CD8-positive, alpha-beta memory T cell (primary cell): ENCODE results near the gene TRIM28. TPM values are rescaled to one million over a fixed set of nuclear protein-coding genes. Genes with fewer than 3 reads are reported as not detected.
"Not testable (repeated sequence)": the region's sequence is repeated elsewhere in the genome, so short reads cannot be mapped to it uniquely, and the experiment has no call there.

ENCODE experiments used
- CTCF ChIA-PET: fragments of 350-600 bp; sonication (Branson Sonifier 250); formaldehyde crosslinking; loops from one replicate; lab custom pipeline; 2021; ENCODE audit warnings: antibody characterized with exemption; lab: Charles Lee
- POLR2A ChIA-PET: fragments of 350-600 bp; sonication (Branson Sonifier 250); formaldehyde crosslinking; loops from one replicate; lab custom pipeline; 2021; ENCODE audit warnings: antibody characterized with exemption; lab: Charles Lee
- DNase-seq, 5 donors: peaks; one replicate each; pipeline versions ENCODE4 v3.0.0 to v3.0.0-alpha.2; 2020 to 2022; ENCODE audit warnings: mixed read lengths in 1 of 5
- H3K27ac ChIP-seq: one replicate; pipeline ENCODE4 v1.7.0; 2013; ENCODE audit warnings: low read depth, mild to moderate bottlenecking, low read length, moderate library complexity
- H3K27me3 ChIP-seq: 2 replicates; pipeline ENCODE4 v1.7.0; 2013; ENCODE audit warnings: low read length, mild to moderate bottlenecking; ENCODE audit not compliant: insufficient read depth, poor library complexity, severe bottlenecking
- H3K36me3 ChIP-seq: 2 replicates; pipeline ENCODE4 v1.7.0; 2013; ENCODE audit warnings: mild to moderate bottlenecking, low read length, moderate library complexity; ENCODE audit not compliant: insufficient read depth
- H3K4me1 ChIP-seq: 2 replicates; pipeline ENCODE4 v1.7.0; 2013; ENCODE audit warnings: mild to moderate bottlenecking, low read length, moderate library complexity; ENCODE audit not compliant: insufficient read depth
- H3K4me3 ChIP-seq: 2 replicates; pipeline ENCODE4 v1.7.0; 2013; ENCODE audit warnings: mild to moderate bottlenecking, low read length
- H3K9me3 ChIP-seq: 2 replicates; pipeline ENCODE4 v1.7.0; 2013; ENCODE audit warnings: mild to moderate bottlenecking, low read length
- H3K27ac Mint-ChIP-seq, 8 donors: one replicate each; pipeline ENCODE4 v1.8.0; 2020 to 2021; ENCODE audit warnings: mixed read lengths in 8 of 8, mild to moderate bottlenecking in 6 of 8, inconsistent platforms in 3 of 8, moderate library complexity in 3 of 8
- H3K27me3 Mint-ChIP-seq, 2 donors: one replicate each; pipeline ENCODE4 v1.8.0; 2020 to 2021; ENCODE audit warnings: mixed read lengths in 2 of 2, mild to moderate bottlenecking in 1 of 2, moderate library complexity in 1 of 2
- H3K36me3 Mint-ChIP-seq, 3 donors: one replicate each; pipeline ENCODE4 v1.8.0; 2020 to 2021; ENCODE audit warnings: mixed read lengths in 3 of 3, inconsistent platforms in 1 of 3, mild to moderate bottlenecking in 1 of 3
- H3K4me1 Mint-ChIP-seq, 3 donors: one replicate each; pipeline ENCODE4 v1.8.0; 2020 to 2021; ENCODE audit warnings: mixed read lengths in 3 of 3, inconsistent platforms in 1 of 3, mild to moderate bottlenecking in 1 of 3
- H3K4me3 Mint-ChIP-seq, 7 donors: one replicate each; pipeline ENCODE4 v1.8.0; 2020 to 2021; ENCODE audit warnings: mixed read lengths in 7 of 7, mild to moderate bottlenecking in 6 of 7, moderate library complexity in 4 of 7, inconsistent platforms in 2 of 7
- H3K9me3 Mint-ChIP-seq, 5 donors: one replicate each; pipeline ENCODE4 v1.8.0; 2020 to 2022; ENCODE audit warnings: mixed read lengths in 5 of 5, mild to moderate bottlenecking in 3 of 5, moderate library complexity in 2 of 5, inconsistent platforms in 1 of 5
- polyA plus RNA-seq: library from polyadenylated mRNA; unstranded; fragments of 300-500 nt; fragmentation: Illumina TruSeq; gene quantifications from one replicate; pipeline ENCODE4 v1.2.3, GENCODE V29; 2021
- total RNA-seq, 2 experiments: library from RNA; stranded (reverse); gene quantifications; one replicate each; pipeline ENCODE4 v1.2.3, GENCODE V29; 2021

TRIM28 gene
- total and polyA plus RNA-seq, 3 experiments from 2014 or later, result 57.5 to 715 (median 705) TPM

DNA sequence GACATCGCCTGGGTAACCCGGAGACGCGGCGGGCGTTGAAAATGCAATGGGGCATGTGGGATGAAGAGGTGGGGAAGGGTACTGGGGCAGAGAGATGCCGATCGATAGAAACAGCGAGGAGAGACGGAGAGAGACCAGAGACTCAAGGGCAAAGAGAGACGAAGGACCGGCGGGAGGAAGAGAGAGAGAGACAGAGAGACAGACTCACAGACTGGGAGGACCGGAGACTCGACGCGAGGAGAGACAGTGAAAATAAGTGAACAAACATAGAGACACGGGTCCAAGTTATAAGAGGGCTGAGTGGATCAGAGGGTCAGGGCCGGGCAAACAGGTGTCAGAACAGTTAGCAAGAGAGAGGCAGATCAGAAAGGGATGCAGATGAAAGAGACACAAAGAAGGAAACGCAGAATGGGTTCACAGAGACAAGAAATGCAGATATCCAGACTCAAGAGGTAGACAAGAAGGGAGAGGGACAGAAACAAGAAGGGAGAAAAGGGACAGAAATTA lies 29.8 kb downstream of the TRIM28 start:
- CTCF ChIA-PET, result no interaction called here

DNA sequence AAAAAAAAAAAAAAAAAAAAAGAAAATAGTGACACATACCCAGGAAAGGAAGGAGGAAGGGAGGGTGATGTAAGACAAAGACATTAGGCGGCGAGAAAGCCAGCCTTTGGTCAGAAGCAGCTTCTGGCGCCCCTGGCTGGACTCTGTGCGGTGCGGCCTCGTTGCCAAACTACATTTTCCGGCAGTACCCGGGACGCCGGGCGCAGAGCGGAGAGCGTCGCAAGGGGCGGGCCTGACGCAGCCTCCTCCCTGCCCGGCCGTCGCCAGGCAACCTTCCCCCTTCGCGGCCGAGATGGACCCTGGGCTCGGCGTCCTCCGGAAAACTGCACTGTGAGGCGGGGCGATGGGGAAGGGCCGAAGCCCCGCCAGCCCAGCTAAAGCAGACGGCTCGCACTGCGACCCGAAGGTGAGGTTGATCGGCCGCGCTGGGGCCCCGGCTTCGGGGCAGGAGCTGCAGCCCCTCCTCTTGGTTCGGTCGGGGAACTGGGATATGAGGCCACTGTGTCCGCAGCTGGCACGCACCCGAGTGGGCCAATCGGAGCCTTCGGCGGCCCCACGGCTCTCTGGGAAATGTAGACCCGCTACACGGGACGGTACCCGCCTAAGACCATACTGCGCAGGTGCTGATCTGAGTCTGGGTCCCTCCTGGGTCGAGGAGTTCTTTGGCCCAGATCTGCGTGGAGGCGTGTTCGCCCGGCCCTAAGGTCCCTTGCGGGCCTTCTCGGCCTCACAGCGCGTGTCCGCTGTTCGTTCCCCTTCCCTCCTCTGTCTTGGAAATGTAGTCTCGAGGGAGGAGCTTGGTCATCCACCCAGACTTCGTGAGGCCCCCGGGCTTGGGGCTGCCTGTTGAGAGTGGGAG lies 31.5 kb downstream of the TRIM28 start:
- Mint-ChIP-seq H3K4me1 (peaks cover 32 to 64% (median 37%) of the 10 kb centered on the region in 3 donors), H3K4me3 (peak overlapping the region; percentile 85 to 95 (median 89)), H3K9me3 (no peaks in the 10 kb centered on the region), H3K27me3 (peaks cover 0 to 9% of the 10 kb centered on the region in 2 donors), H3K36me3 (peaks cover 0 to 16% (median 0%) of the 10 kb centered on the region in 3 donors), H3K27ac (peak overlapping the region; percentile 94 to 100 (median 96))
- DNase-seq, result peak; percentile 65 to 84 (median 74)
- Histone ChIP-seq H3K4me3 (peak overlapping the region; percentile 92), H3K27me3 (no peaks in the 10 kb centered on the region), H3K9me3 (no peaks in the 10 kb centered on the region), H3K27ac (peak overlapping the region; percentile 99), H3K36me3 (no peaks in the 10 kb centered on the region), H3K4me1 (peaks cover 29% of the 10 kb centered on the region)
- CTCF ChIA-PET, result interaction anchor here (2.5 kb wide), 2 partner anchors 56 to 61 kb away, joined by 10 to 28 read pairs; partner anchors contain the start of gene ZBTB45
- POLR2A ChIA-PET, result interaction anchor here (0.6 to 2.1 kb wide), 5 partner anchors 21 to 168 kb away, joined by 4 to 21 read pairs (median 6); partner anchors contain the start of genes CHMP2A and ZBTB45

More for the DNA sequence above, 29.8 kb downstream of the TRIM28 start:
- H3K36me3 ChIP-seq, result no peaks in the 10 kb centered on the region
- no peaks in the 10 kb centered on the region for H3K9me3 ChIP-seq
- peak overlapping the region; percentile 100 for H3K27ac ChIP-seq
- Mint-ChIP-seq H3K27ac (peak overlapping the region; percentile 95 to 100 (median 100)), H3K4me1 (peaks cover 27 to 54% (median 27%) of the 10 kb centered on the region in 3 donors), H3K36me3 (peaks cover 0 to 21% (median 0%) of the 10 kb centered on the region in 3 donors), H3K9me3 (no peaks in the 10 kb centered on the region), H3K27me3 (peaks cover 0 to 9% of the 10 kb centered on the region in 2 donors), H3K4me3 (peak overlapping the region; percentile 89 to 99 (median 95))
- DNase-seq, result no peak
- POLR2A ChIA-PET, result interaction anchor here (0.6 kb wide), 1 partner anchor 90 kb away, joined by 10 read pairs; no protein-coding TSS in a partner anchor
- no peaks in the 10 kb centered on the region for H3K27me3 ChIP-seq
- peaks cover 29% of the 10 kb centered on the region for H3K4me1 ChIP-seq
- H3K4me3 ChIP-seq, result peak overlapping the region; percentile 98

DNA sequence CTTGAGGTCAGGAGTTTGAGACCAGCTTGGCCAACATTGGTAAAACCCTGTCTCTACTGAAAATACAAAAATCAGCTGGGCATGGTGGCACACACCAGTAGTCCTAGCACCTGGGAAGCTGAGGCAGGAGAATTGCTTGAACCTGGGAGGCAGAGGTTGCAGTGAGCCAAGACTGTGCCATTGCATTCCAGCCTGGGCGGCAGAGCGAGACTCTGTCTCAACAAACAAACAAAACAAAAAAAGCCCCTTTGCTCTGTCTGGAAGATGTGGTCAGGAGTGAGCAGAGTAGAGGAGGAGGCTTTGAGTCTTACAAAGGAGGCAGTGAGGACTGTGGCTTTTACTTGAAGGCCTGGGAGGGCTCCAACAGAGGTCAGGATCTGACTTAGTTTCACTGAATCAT lies 33.7 kb downstream of the TRIM28 start:
- H3K9me3 Mint-ChIP-seq, DNase-seq, H3K9me3 ChIP-seq, H3K4me3 Mint-ChIP-seq, POLR2A ChIA-PET, H3K36me3 ChIP-seq, H3K27ac ChIP-seq, H3K4me3 ChIP-seq, H3K27me3 ChIP-seq: not testable (repeated sequence)
- H3K4me1 ChIP-seq, result peaks cover 28% of the 10 kb centered on the region
- Mint-ChIP-seq H3K36me3 (peaks cover 4 to 26% (median 4%) of the 10 kb centered on the region in 3 donors), H3K4me1 (peaks cover 30 to 59% (median 35%) of the 10 kb centered on the region in 3 donors), H3K27ac (peak overlapping the region in 4 of 8 donors; percentile 15 to 31 (median 22)), H3K27me3 (peaks cover 0 to 11% of the 10 kb centered on the region in 2 donors)
- CTCF ChIA-PET, result interaction anchor here (2.5 kb wide), 1 partner anchor 64 kb away, joined by 10 read pairs; no protein-coding TSS in a partner anchor

GRCh38 chr19:58578012-58578925 lies 34.4 kb downstream of the TRIM28 start:
- H3K27me3 Mint-ChIP-seq, result peaks cover 0 to 7% of the 10 kb centered on the region in 2 donors
- no peaks in the 10 kb centered on the region for H3K27me3 ChIP-seq
- peaks cover 4 to 27% (median 7%) of the 10 kb centered on the region in 3 donors for H3K36me3 Mint-ChIP-seq
- ChIA-PET CTCF (interaction anchor here (4.5 to 5.4 kb wide), 2 partner anchors 57 to 64 kb away, joined by 61 to 77 read pairs; partner anchors contain the start of gene ZBTB45), POLR2A (no interaction called here)
- H3K9me3 Mint-ChIP-seq, result no peaks in the 10 kb centered on the region
- H3K36me3 ChIP-seq, result no peaks in the 10 kb centered on the region
- H3K4me1 Mint-ChIP-seq, result peaks cover 27 to 52% (median 35%) of the 10 kb centered on the region in 3 donors
- no peak overlapping the region for H3K27ac ChIP-seq
- peak overlapping the region in 6 of 8 donors; percentile 22 to 81 (median 72) for H3K27ac Mint-ChIP-seq
- H3K4me3 Mint-ChIP-seq, result peak overlapping the region in 1 of 7 donors; percentile 82
- H3K4me3 ChIP-seq, result no peak overlapping the region
- H3K9me3 ChIP-seq, result no peaks in the 10 kb centered on the region
- no peak for DNase-seq
- H3K4me1 ChIP-seq, result peaks cover 28% of the 10 kb centered on the region

DNA sequence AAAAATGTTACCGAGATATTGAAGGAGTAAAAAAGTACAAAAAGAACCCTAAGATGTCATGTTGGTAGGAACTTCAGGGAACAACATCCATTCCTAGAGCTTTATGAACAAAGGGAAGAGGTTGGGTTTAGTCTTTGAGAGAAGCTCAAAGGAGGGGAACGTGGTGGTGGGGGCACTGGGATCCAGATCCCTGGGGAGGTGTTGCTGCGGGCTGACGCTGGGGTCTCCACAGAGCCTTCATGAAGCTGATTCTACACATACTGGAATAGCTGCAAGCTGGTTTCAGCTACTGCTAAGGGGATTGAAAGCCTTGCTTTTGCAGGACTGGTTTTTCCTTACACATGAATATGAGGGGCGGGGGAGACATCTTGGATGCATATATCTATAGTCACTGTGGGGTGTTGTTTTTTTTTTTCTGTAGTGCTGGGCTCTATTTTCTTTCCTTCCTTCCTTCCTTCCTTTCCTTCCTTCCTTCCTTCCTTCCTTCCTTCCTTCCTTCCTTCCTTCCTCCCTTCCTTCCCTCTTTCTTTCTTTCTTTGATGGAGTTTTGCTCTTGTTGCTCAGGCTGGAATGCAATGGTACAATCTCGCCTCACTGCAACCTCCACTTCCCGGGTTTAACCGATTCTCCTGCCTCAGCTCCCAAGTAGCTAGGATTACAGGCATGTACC lies 35.7 kb downstream of the TRIM28 start:
- H3K4me3 Mint-ChIP-seq, result peak overlapping the region in 1 of 7 donors; percentile 42

DNA sequence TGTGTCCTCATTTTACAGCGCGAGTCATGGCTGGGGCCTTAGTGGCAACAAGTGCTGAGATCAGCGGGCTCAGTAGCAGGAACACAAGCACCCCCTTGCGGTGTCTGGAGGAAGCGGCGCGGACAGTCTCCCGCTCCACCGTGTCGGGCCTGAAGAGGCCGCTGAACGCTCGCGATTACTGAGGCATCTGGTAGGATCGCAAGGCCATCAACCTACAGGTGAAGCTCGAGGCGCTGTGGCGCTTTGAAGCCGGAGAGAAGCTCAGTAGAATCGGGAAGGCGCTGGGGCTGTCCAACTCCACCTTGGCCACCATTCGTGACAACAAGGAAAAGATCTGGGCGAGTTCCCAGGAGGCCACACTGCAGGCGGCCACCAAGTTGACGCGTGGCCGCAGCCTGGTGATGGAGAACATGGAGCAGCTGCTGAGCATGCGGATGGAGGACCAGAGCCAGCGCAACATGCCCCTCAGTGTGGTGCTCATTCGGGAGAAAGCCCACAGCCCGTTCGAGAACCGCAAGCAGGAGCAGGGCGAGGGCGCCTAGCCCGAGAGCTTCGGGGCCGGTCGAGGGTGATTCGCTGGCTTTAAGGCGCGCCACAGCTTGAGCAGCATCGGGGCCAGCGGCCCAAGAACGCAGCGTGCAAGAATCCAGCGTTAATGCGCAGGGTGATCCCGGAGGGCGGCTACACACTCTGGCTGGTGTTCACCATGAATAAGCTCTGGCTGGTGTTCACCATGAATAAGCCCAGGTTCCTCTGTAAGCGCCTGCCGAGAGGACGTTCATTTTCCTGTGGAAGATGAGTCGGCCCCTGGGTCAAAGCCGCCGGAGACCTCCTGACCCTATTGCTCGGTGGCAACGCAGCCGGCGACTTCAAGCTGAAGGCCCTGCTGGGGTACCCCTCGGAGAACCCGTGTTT lies 37.6 kb downstream of the TRIM28 start:
- H3K36me3 Mint-ChIP-seq, result peaks cover 4 to 34% (median 7%) of the 10 kb centered on the region in 3 donors
- Histone ChIP-seq H3K4me1 (peaks cover 9% of the 10 kb centered on the region), H3K4me3 (no peak overlapping the region), H3K27me3 (no peaks in the 10 kb centered on the region), H3K27ac (peak overlapping the region; percentile 65), H3K9me3 (no peaks in the 10 kb centered on the region), H3K36me3 (no peaks in the 10 kb centered on the region)
- H3K27me3 Mint-ChIP-seq, result peaks cover 0 to 2% of the 10 kb centered on the region in 2 donors
- ChIA-PET CTCF (interaction anchor here (0.9 to 5.4 kb wide), 13 partner anchors 12 to 195 kb away, joined by 3 to 77 read pairs (median 4); partner anchors contain the start of genes CHMP2A, TRIM28 and ZBTB45), POLR2A (no interaction called here)
- H3K9me3 Mint-ChIP-seq, result no peaks in the 10 kb centered on the region
- H3K4me1 Mint-ChIP-seq, result peaks cover 15 to 28% (median 20%) of the 10 kb centered on the region in 3 donors
- peak; percentile 82 to 91 (median 84) for DNase-seq
- H3K27ac Mint-ChIP-seq, result peak overlapping the region; percentile 65 to 88 (median 84)
- peak overlapping the region in 1 of 7 donors; percentile 57 for H3K4me3 Mint-ChIP-seq

More for the DNA sequence above, 35.7 kb downstream of the TRIM28 start:
- H3K36me3 ChIP-seq, result no peaks in the 10 kb centered on the region
- DNase-seq, result no peak
- H3K4me1 Mint-ChIP-seq, result peaks cover 18 to 41% (median 25%) of the 10 kb centered on the region in 3 donors
- no peak overlapping the region for H3K27ac ChIP-seq
- no peaks in the 10 kb centered on the region for H3K9me3 ChIP-seq
- no peaks in the 10 kb centered on the region for H3K27me3 ChIP-seq
- peaks cover 17% of the 10 kb centered on the region for H3K4me1 ChIP-seq
- H3K4me3 ChIP-seq, result no peak overlapping the region
- no peaks in the 10 kb centered on the region for H3K9me3 Mint-ChIP-seq
- peaks cover 0 to 2% of the 10 kb centered on the region in 2 donors for H3K27me3 Mint-ChIP-seq
- ChIA-PET CTCF (interaction anchor here (4.5 to 5.4 kb wide), 2 partner anchors 58 to 66 kb away, joined by 61 to 77 read pairs; partner anchors contain the start of gene ZBTB45), POLR2A (interaction anchor here (1.8 kb wide), 1 partner anchor 60 kb away, joined by 6 read pairs; the partner anchor contains the start of gene ZBTB45)
- H3K27ac Mint-ChIP-seq, result peak overlapping the region in 5 of 8 donors; percentile 23 to 90 (median 69)
- H3K36me3 Mint-ChIP-seq, result peaks cover 4 to 32% (median 7%) of the 10 kb centered on the region in 3 donors
